Measurements from ENCODE around the gene SAMD4A. TPM values are rescaled to one million over a fixed set of nuclear protein-coding genes. Genes with fewer than 3 reads are reported as not detected.

SAMD4A gene
- total and polyA plus RNA-seq, 8 donors, result 2.5 to 67.4 (median 15.9) TPM

- no peak overlapping the region for H3K27ac ChIP-seq
- no peaks in the 10 kb centered on the region for H3K36me3 ChIP-seq
- peaks cover 0 to 22% (median 12%) of the 10 kb centered on the region in 4 donors for H3K4me1 ChIP-seq
- no peak overlapping the region for H3K4me3 ChIP-seq
- H3K27me3 ChIP-seq, result peaks cover 0 to 17% (median 0%) of the 10 kb centered on the region in 3 donors
- intact Hi-C loops (cut with DNase I; ENCODE audit: low total_unique reads), result loop anchor here (5.0 kb wide), 1 partner anchor 130 kb away; no protein-coding TSS in a partner anchor
- WGBS, 5 donors, result 55 to 70% (median 62%) methylated on average over 5 of the region's 5 CpGs
- no peak for DNase-seq
- TF ChIP-seq POLR2A (IDR thresholded peaks at IDR 0.05), result no peak
- no peak for TF ChIP-seq EP300 (IDR thresholded peaks at IDR 0.05)
- TF ChIP-seq CTCF (IDR thresholded peaks at IDR 0.05), result no peak
- no peak for TF ChIP-seq POLR2AphosphoS5 (IDR thresholded peaks at IDR 0.05)
- H3K9me3 ChIP-seq, result no peaks in the 10 kb centered on the region
Observed at GRCh38 chr14:54562334-54562733, 4.6 kb upstream of the SAMD4A start.

GRCh38 chr14:54564071-54564867 is 2.7 kb upstream of the SAMD4A start:
- intact Hi-C loops (cut with DNase I; ENCODE audit: low total_unique reads), result loop anchor here (5.0 kb wide), 1 partner anchor 128 kb away; no protein-coding TSS in a partner anchor
- no peaks in the 10 kb centered on the region for H3K9me3 ChIP-seq
- H3K36me3 ChIP-seq, result no peaks in the 10 kb centered on the region
- no peak for TF ChIP-seq POLR2AphosphoS5 (IDR thresholded peaks at IDR 0.05)
- no peak for TF ChIP-seq POLR2A (IDR thresholded peaks at IDR 0.05)
- peak in 5 of 7 experiments; percentile 79 to 95 (median 82) for TF ChIP-seq CTCF (IDR thresholded peaks at IDR 0.05)
- no peak for TF ChIP-seq EP300 (IDR thresholded peaks at IDR 0.05)
- H3K4me1 ChIP-seq, result peaks cover 0 to 37% (median 27%) of the 10 kb centered on the region in 4 donors
- DNase-seq, result peak in 1 of 2 donors; percentile 67
- 2 to 8% (median 4%) methylated on average over 9 of the region's 9 CpGs for WGBS, 5 donors
- H3K27ac ChIP-seq, result peak overlapping the region; percentile 96 to 100 (median 99)
- peak overlapping the region; percentile 73 to 81 (median 77) for H3K4me3 ChIP-seq
- peaks cover 0 to 24% (median 0%) of the 10 kb centered on the region in 3 donors for H3K27me3 ChIP-seq

- H3K27me3 ChIP-seq, result peaks cover 0 to 24% (median 0%) of the 10 kb centered on the region in 3 donors
- peak overlapping the region; percentile 96 to 100 (median 99) for H3K27ac ChIP-seq
- intact Hi-C loops (cut with DNase I; ENCODE audit: low total_unique reads), result loop anchor here (5.0 kb wide), 1 partner anchor 127 kb away; no protein-coding TSS in a partner anchor
- TF ChIP-seq EP300 (IDR thresholded peaks at IDR 0.05), result no peak
- TF ChIP-seq CTCF (IDR thresholded peaks at IDR 0.05), result peak in 5 of 7 experiments; percentile 3 to 23 (median 8)
- peak in 2 of 4 donors; percentile 6 to 76 for TF ChIP-seq POLR2A (IDR thresholded peaks at IDR 0.05)
- peak in 2 of 3 donors; percentile 89 to 98 for TF ChIP-seq POLR2AphosphoS5 (IDR thresholded peaks at IDR 0.05)
- H3K4me1 ChIP-seq, result peaks cover 0 to 41% (median 35%) of the 10 kb centered on the region in 4 donors
- DNase-seq, result peak; percentile 91 to 92
- H3K9me3 ChIP-seq, result no peaks in the 10 kb centered on the region
- H3K36me3 ChIP-seq, result no peaks in the 10 kb centered on the region
- WGBS, 5 donors, result 1% methylated on average over 40 to 69 of the region's 69 CpGs
- H3K4me3 ChIP-seq, result peak overlapping the region; percentile 73 to 81 (median 77)
Observed at GRCh38 chr14:54564868-54565784, 1.8 kb upstream of the SAMD4A start.

Measured in stomach (tissue), 9 donors.